IMR-90 (cell line): Measurements from ENCODE around the gene NECAB2. TPM values are rescaled to one million over a fixed set of nuclear protein-coding genes. Genes with fewer than 3 reads are reported as not detected.

Source experiments
- ATAC-seq: fragments of 200-7000 bp; cut with Tn5 transposase; 2 replicates; pipeline ENCODE4 v1.9.1; 2020; ENCODE audit warnings: low read depth, mild to moderate bottlenecking, moderate library complexity
- BruUV-seq: library from RNA; stranded (reverse); fragments of 400-500 nt; replicated peaks from 2 replicates; lab custom pipeline; 2021; lab: Mats Ljungman, UMichigan
- CTCF ChIA-PET: fragments of 300-600 bp; formaldehyde crosslinking; extraction: SDS; loops from one replicate; lab custom pipeline; 2021; ENCODE audit warnings: antibody characterized with exemption; lab: Yijun Ruan, JAX
- POLR2A ChIA-PET: fragments of 300-600 bp; sonication (Branson Sonifier 250); formaldehyde crosslinking; loops from one replicate; lab custom pipeline; 2022; ENCODE audit warnings: antibody characterized with exemption; ENCODE audit not compliant: unreplicated experiment; lab: Charles Lee
- DNase-seq: peaks from one replicate; pipeline ENCODE4 v3.0.0; 2013
- H2AFZ ChIP-seq: replicated peaks from 2 replicates; pipeline ENCODE3; 2013; ENCODE audit warnings: low read length, mild to moderate bottlenecking; ENCODE audit not compliant: poor library complexity
- H2AK5ac ChIP-seq: 2 replicates; pipeline ENCODE4 v1.6.1; 2013; ENCODE audit warnings: low read depth, low read length, inconsistent platforms
- H2AK9ac ChIP-seq: replicated peaks from 2 replicates; pipeline ENCODE3; 2013; ENCODE audit warnings: mild to moderate bottlenecking, low read depth, low read length, moderate library complexity; ENCODE audit not compliant: poor library complexity
- H2BK120ac ChIP-seq: 2 replicates; pipeline ENCODE4 v1.6.1; 2013; ENCODE audit warnings: low read depth, low read length, inconsistent platforms
- H2BK15ac ChIP-seq: 3 replicates; pipeline ENCODE4 v1.6.1; 2013; ENCODE audit warnings: low read depth, low read length, inconsistent platforms
- H2BK20ac ChIP-seq: 2 replicates; pipeline ENCODE4 v1.6.1; 2013; ENCODE audit warnings: low read depth, mild to moderate bottlenecking, inconsistent platforms, low read length, moderate library complexity
- H2BK5ac ChIP-seq: 2 replicates; pipeline ENCODE4 v1.6.1; 2013; ENCODE audit warnings: mild to moderate bottlenecking, low read depth, low read length, inconsistent platforms; ENCODE audit not compliant: poor library complexity, severe bottlenecking
- H3K14ac ChIP-seq: replicated peaks from 2 replicates; pipeline ENCODE4 v1.6.1; 2013; ENCODE audit warnings: low read depth, low read length, inconsistent platforms
- H3K18ac ChIP-seq: 2 replicates; pipeline ENCODE4 v1.6.1; 2013; ENCODE audit warnings: low read depth, low read length, control low read depth
- H3K23ac ChIP-seq: 2 replicates; pipeline ENCODE4 v1.6.1; 2013; ENCODE audit warnings: low read depth, low read length, inconsistent platforms
- H3K27ac ChIP-seq: 2 replicates; pipeline ENCODE4 v1.5.1; 2013; ENCODE audit warnings: mild to moderate bottlenecking, control low read depth, low read length; ENCODE audit not compliant: insufficient read depth
- H3K27me3 ChIP-seq: 2 replicates; pipeline ENCODE4 v1.6.1; 2013; ENCODE audit warnings: low read length; ENCODE audit not compliant: control insufficient read depth, insufficient read depth
- H3K36me3 ChIP-seq: 2 replicates; pipeline ENCODE4 v1.6.1; 2013; ENCODE audit warnings: low read length, mixed read lengths; ENCODE audit not compliant: control insufficient read depth, insufficient read depth
- H3K4ac ChIP-seq: 2 replicates; pipeline ENCODE4 v1.6.1; 2013; ENCODE audit warnings: low read depth, low read length, inconsistent platforms
- H3K4me1 ChIP-seq: 2 replicates; pipeline ENCODE4 v1.6.1; 2013; ENCODE audit warnings: low read length, mixed read lengths; ENCODE audit not compliant: control insufficient read depth, insufficient read depth
- H3K4me2 ChIP-seq: 2 replicates; pipeline ENCODE4 v1.6.1; 2013; ENCODE audit warnings: low read depth, mild to moderate bottlenecking, control low read depth, low read length, moderate library complexity
- H3K4me3 ChIP-seq: 2 replicates; pipeline ENCODE4 v1.5.1; 2013; ENCODE audit warnings: low read depth, mild to moderate bottlenecking, control low read depth, low read length, moderate library complexity; ENCODE audit not compliant: insufficient read depth
- H3K56ac ChIP-seq: 2 replicates; pipeline ENCODE4 v1.6.1; 2013; ENCODE audit warnings: low read length, inconsistent platforms; ENCODE audit not compliant: insufficient read depth; ENCODE audit errors: extremely low read depth
- H3K79me1 ChIP-seq, 2 experiments: 2 replicates each; pipeline ENCODE4 v1.6.1; 2013; ENCODE audit warnings: low read length in 2 of 2, inconsistent platforms in 1 of 2, low read depth in 1 of 2
- H3K9ac ChIP-seq: 2 replicates; pipeline ENCODE4 v1.6.1; 2013; ENCODE audit warnings: low read depth, low read length, control low read depth
- H3K9me1 ChIP-seq: 2 replicates; pipeline ENCODE4 v1.6.1; 2013; ENCODE audit warnings: low read length, inconsistent platforms; ENCODE audit not compliant: insufficient read depth
- H3K9me3 ChIP-seq: 2 replicates; pipeline ENCODE4 v1.6.1; 2013; ENCODE audit warnings: low read length; ENCODE audit not compliant: control insufficient read depth, insufficient read depth
- H4K20me1 ChIP-seq: 2 replicates; pipeline ENCODE4 v1.6.1; 2013; ENCODE audit warnings: low read length, inconsistent platforms; ENCODE audit not compliant: insufficient read depth
- H4K5ac ChIP-seq: 2 replicates; pipeline ENCODE4 v1.6.1; 2013; ENCODE audit warnings: mild to moderate bottlenecking, low read depth, low read length, control low read depth
- H4K8ac ChIP-seq, 2 experiments: 2 replicates each; pipeline ENCODE4 v1.6.1; 2013; ENCODE audit warnings: low read depth in 2 of 2, low read length in 2 of 2, control low read depth in 1 of 2, inconsistent platforms in 1 of 2
- H4K91ac ChIP-seq: 2 replicates; pipeline ENCODE4 v1.6.1; 2013; ENCODE audit warnings: low read depth, low read length, inconsistent platforms; ENCODE audit not compliant: insufficient read depth
- CEBPB ChIP-seq: IDR thresholded peaks from 2 replicates; pipeline ENCODE4 v1.6.1; 2012; ENCODE audit warnings: low read depth, low read length, improper control_type of control experiment
- CHD1 ChIP-seq: IDR thresholded peaks from 2 replicates; pipeline ENCODE4 v1.6.1; 2012; ENCODE audit warnings: low read depth, low read length, improper control_type of control experiment
- CTCF ChIP-seq: conservative IDR thresholded peaks from 2 replicates; pipeline ENCODE4 v1.5.1; 2012; ENCODE audit warnings: mild to moderate bottlenecking, low read depth, low read length, improper control_type of control experiment
- ELK1 ChIP-seq: fragments of 150-350 bp; IDR thresholded peaks from 2 replicates; pipeline ENCODE4 v1.6.1; 2016; ENCODE audit warnings: low read depth, mild to moderate bottlenecking, low read length, moderate library complexity, borderline replicate concordance
- FOS ChIP-seq: fragments of 150-350 bp; IDR thresholded peaks from 2 replicates; pipeline ENCODE4 v1.6.1; 2016; ENCODE audit warnings: low read depth, low read length
- MAFK ChIP-seq: IDR thresholded peaks from 2 replicates; pipeline ENCODE4 v1.6.1; 2012; ENCODE audit warnings: low read depth, low read length, improper control_type of control experiment
- MAZ ChIP-seq: IDR thresholded peaks from 2 replicates; pipeline ENCODE4 v1.6.1; 2012; ENCODE audit warnings: low read depth, mild to moderate bottlenecking, low read length, improper control_type of control experiment, moderate library complexity, borderline replicate concordance
- SMC3 ChIP-seq: fragments of 150-350 bp; IDR thresholded peaks from 2 replicates; pipeline ENCODE4 v1.6.1; 2016; ENCODE audit warnings: low read depth, mild to moderate bottlenecking, antibody characterized with exemption, low read length, moderate library complexity
- USF2 ChIP-seq: fragments of 150-350 bp; IDR thresholded peaks from 2 replicates; pipeline ENCODE4 v1.6.1; 2017; ENCODE audit warnings: mild to moderate bottlenecking, antibody characterized with exemption, low read length, low read depth
- WGBS, 2 experiments: methylation state at CpG; one replicate each; pipeline versions ENCODE4 v1.1.5 to v1.1.7; 2013; ENCODE audit warnings: missing lambda C conversion rate in 2 of 2; ENCODE audit not compliant: insufficient read length in 1 of 2; ENCODE audit errors: extremely low coverage in 2 of 2; 5-methylcytosine and 5-hydroxymethylcytosine counted together
- dilution Hi-C: fragments of 300-500 bp; cut with HindIII; formaldehyde crosslinking; loops from one replicate; pipeline ENCODE4 v1.14.3; 2018; ENCODE audit warnings: low sequenced_read_pairs; ENCODE audit not compliant: unreplicated experiment
- in situ Hi-C: fragments of 300-500 bp; cut with MboI; formaldehyde crosslinking; loops from 3 replicates; pipeline ENCODE4 v1.14.3; 2019; ENCODE audit warnings: low sequenced_read_pairs, inconsistent platforms, mixed read lengths
- intact Hi-C: fragments of 100-400 bp; cut with micrococcal nuclease; formaldehyde crosslinking; loops from 2 replicates; pipeline ENCODE4 v1.10.0; 2022
- polyA plus RNA-seq, 3 experiments: library from polyadenylated mRNA; depleted of rRNA; stranded (reverse); fragments of >200 nt; gene quantifications; 2 replicates each; pipeline ENCODE4 v1.2.3, GENCODE V29; 2012; ENCODE audit warnings: low replicate concordance in 1 of 3
- total RNA-seq: library from RNA; depleted of rRNA; stranded (reverse); fragments of >200 nt; gene quantifications from 2 replicates; pipeline ENCODE4 v1.2.3, GENCODE V29; 2012

Gene NECAB2
- total and polyA plus RNA-seq, 2 of the 4 experiments (the other 2 are of a cell fraction): 0.27 TPM; not detected in 1

GRCh38 chr16:83990492-83990891 is 22.4 kb downstream of the NECAB2 start:
- TF ChIP-seq MAZ: no peak
- no peak for TF ChIP-seq MAFK
- TF ChIP-seq CTCF: no peak
- no peak for TF ChIP-seq CEBPB
- TF ChIP-seq USF2: no peak
- TF ChIP-seq ELK1: no peak
- no peak for TF ChIP-seq SMC3
- TF ChIP-seq FOS: no peak
- no peak for TF ChIP-seq CHD1
- no peak overlapping the region for H2BK20ac ChIP-seq
- H2BK15ac ChIP-seq: no peak overlapping the region
- dilution Hi-C loops (no loop called here), intact Hi-C loops (no loop called here), in situ Hi-C loops (no loop called here)
- CTCF ChIA-PET: no interaction called here
- H3K79me1 ChIP-seq: no peaks in the 10 kb centered on the region
- no peaks in the 10 kb centered on the region for H3K9me3 ChIP-seq
- POLR2A ChIA-PET: no interaction called here
- no peak overlapping the region for H2BK120ac ChIP-seq
- H3K4me3 ChIP-seq: no peak overlapping the region
- H3K4me2 ChIP-seq: no peak overlapping the region
- no peak overlapping the region for H4K91ac ChIP-seq
- DNase-seq (no peak), ATAC-seq (no peak)
- H4K5ac ChIP-seq: no peak overlapping the region
- no peaks in the 10 kb centered on the region for H3K9me1 ChIP-seq
- H4K20me1 ChIP-seq: no peaks in the 10 kb centered on the region
- peaks cover 32% of the 10 kb centered on the region for H3K27me3 ChIP-seq
- H3K23ac ChIP-seq: no peak overlapping the region
- H3K14ac ChIP-seq: no peak overlapping the region
- no peak overlapping the region for H3K18ac ChIP-seq
- H2BK5ac ChIP-seq: no peak overlapping the region
- no peak overlapping the region for H3K56ac ChIP-seq
- no peak overlapping the region for H3K27ac ChIP-seq
- no peak overlapping the region for H2AK9ac ChIP-seq
- no peak overlapping the region for H3K4ac ChIP-seq
- BruUV-seq: no TSS peak
- H4K8ac ChIP-seq: no peak overlapping the region
- H2AFZ ChIP-seq: no peak overlapping the region
- no peaks in the 10 kb centered on the region for H3K36me3 ChIP-seq
- WGBS, 2 experiments: 100% methylated on average over 1 of the region's 11 CpGs; no CpG with 5 or more reads in 1 of the 2 experiments
- H3K4me1 ChIP-seq: peaks cover 7% of the 10 kb centered on the region; the same call in 1 of the 2 replicates
- H2AK5ac ChIP-seq: no peak overlapping the region
- H3K9ac ChIP-seq: no peak overlapping the region
